Posterior vena cava (tissue), 2 donors: ENCODE results near the gene NPAS3. TPM values are rescaled to one million over a fixed set of nuclear protein-coding genes. Genes with fewer than 3 reads are reported as not detected.

Source experiments
- DNase-seq: peaks from one replicate; pipeline ENCODE4 v3.0.0-alpha.2; 2020; ENCODE audit warnings: low spot score
- intact Hi-C, 2 donors: fragments of 100-400 bp; cut with DNase I; formaldehyde crosslinking; loops; one replicate each; pipeline versions ENCODE4 v1.14.1 to v1.14.2; 2022 to 2023
- total RNA-seq, 2 donors: library from RNA; stranded (reverse); fragmentation: NEBNext Ultra II Directional; extraction: Animal tissue kit (Norgen Biotek cat#: 25700); gene quantifications; one replicate each; pipeline ENCODE4 v1.2.1, GENCODE V29; 2021
- donor health status: DM: yes; HTN: yes; CAD: no.
- donor health status: DM: yes; HTN: yes; CAD: no.

The NPAS3 gene
- total RNA-seq, 2 donors from 2014 or later: 1.3 to 2.6 TPM

GRCh38 chr14:33343016-33343415 lies 404.3 kb downstream of the NPAS3 start:
- intact Hi-C loops: no loop called here
- no peak for DNase-seq

GRCh38 chr14:33347796-33348195 lies 409.1 kb downstream of the NPAS3 start:
- no peak for DNase-seq
- intact Hi-C loops: no loop called here

DNA sequence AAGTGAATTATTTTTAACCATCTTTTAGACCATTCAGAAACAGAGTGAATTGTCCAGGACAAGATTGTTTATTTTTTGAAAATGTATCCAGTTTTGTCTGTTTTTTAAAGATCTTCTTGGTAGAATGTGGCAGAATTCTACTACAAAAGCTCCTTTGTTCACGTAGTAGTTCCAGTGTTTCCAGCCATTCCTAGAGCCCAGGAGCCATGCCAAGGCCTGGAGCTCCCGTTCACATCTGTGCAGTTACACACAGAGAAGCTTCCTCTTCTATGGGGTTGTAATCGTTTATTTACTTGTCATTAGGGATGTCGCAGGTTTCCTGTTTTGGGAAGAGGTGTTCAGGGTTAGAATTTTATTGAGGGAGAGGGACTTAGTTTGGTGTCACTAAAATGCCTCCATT lies 409.8 kb downstream of the NPAS3 start:
- intact Hi-C loops: no loop called here
- DNase-seq: no peak

- intact Hi-C loops: no loop called here
- DNase-seq: no peak
These were observed 411.2 kb downstream of the NPAS3 start for GRCh38 chr14:33349871-33350270.

GRCh38 chr14:33350366-33350990 lies 411.8 kb downstream of the NPAS3 start:
- intact Hi-C loops: no loop called here

DNA sequence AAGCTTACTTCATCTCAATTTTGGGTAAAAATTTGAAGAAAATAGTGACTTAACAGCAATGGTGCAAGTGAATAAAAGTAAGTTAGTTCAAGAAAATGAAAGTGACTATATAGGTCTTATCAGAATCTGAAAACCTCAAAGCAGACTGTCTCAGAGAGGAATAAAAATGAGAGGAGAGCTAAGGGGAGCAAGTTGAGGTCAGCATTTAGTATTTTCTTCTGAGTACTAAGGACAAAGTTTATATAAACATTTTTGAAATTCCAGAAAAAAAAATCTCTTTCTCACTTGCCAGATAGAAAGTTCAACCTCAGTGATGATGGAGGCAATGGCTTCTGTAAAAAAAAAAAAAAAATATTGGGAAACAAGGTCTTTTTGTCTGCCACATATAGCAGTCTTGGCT lies 414.1 kb downstream of the NPAS3 start:
- intact Hi-C loops: no loop called here
- no peak for DNase-seq

More at GRCh38 chr14:33350366-33350990, 411.8 kb downstream of the NPAS3 start:
- no peak for DNase-seq

DNA sequence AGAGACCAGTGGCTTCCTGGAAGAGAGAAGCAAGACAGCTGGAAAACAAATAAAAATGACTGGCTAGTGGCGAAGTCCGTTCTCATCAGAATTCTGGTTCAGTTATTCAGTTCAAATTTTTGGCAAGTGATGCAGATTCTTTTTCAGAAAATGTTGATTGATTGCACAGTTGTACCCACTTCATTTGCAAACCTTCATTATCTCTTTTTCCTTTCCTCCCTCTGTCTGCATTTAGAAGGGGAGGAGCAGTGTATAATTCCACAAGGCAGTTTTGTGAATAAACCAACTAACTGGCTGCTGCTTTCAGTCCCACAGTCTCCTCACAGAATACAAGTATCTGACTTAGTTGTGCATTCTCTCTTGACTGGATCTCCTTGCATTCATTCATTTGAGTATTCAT lies 417.5 kb downstream of the NPAS3 start:
- DNase-seq: no peak

DNA sequence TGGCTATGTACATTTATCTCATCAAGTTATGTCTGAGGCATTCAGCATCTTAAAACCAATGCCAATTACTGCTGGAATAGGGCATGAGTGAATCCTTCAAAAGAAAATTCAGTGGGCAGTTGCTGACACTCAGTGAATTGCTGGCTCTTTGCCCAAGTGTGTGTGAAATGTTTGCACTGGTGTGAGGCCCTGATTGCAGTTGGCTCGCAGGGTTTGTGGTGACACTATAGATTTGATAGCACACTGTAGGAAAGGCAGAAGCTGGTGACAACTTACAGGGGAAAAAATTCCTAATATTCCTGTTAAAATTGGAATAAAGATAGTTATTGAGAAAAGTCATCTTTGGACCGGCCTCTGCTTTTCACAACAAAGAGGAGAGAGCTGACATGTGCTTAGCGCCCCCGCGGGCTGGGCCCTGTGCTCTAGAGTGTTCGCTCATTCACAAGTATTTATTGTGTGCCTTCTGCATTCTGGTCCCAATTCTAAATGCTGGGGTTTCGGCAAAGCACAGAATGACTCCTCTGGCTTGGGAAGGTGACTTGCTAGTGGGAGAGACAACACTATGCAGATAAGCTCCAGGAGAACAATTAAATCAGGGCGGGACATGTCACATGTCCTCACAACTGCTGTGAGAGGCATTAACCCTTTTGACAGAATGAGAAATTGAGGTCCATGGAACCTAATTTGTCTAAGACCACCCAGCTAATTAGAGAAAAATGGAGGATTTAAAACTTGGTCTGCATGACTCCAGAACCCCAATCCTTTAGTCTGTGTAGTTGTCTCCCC lies 418.7 kb downstream of the NPAS3 start:
- intact Hi-C loops: no loop called here
- no peak for DNase-seq

More for the DNA sequence above, 417.5 kb downstream of the NPAS3 start:
- intact Hi-C loops: no loop called here

DNA sequence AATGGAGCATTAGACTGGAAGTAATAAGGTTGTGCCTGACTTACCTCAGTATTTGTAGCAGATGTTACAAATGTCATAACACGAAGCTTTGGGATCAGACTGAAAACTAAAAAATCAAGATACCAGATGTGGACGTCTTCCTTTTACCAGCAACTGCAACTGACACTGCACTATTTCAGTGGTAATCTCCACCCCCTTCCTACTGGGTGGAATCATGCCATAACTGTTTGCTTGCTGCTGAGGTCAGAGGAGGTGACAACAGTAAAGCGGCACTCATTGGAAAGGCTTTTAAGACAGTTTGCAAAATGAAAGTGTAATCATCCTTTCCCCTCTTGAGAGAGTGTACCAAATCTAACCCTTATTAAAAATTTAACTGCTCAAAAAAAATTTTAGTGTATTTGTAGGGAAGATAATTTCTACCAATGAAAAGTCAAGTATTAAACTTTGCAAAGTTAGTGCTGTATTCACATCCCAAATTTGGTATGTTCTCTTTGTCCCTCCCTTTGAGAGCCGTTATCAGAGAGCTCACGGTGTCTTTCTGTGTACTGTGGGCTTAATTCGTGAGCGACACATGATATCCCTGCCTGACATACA lies 420.7 kb downstream of the NPAS3 start:
- intact Hi-C loops: no loop called here
- no peak for DNase-seq

DNA sequence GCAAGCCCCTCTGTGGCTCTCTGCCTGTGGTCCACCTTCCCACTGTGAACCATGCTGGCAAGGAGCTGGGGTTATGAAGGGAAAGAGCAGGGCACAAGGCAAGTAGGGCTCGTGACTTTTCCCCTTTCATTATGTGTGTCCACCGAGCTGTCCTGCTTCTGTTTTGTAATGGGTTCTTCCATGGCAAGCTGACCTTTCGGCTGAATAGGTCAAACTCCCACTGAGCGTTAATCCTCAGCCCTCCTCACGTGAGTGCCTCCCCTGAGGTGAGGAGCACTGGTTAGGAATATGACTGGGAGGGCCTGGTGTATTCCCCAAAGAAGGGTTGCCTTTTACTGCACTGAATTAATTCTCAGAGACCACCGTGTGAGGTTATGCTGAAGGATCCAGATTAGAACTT lies 424.3 kb downstream of the NPAS3 start:
- intact Hi-C loops: no loop called here
- no peak for DNase-seq

- intact Hi-C loops: no loop called here
- DNase-seq: no peak
These were observed 425.0 kb downstream of the NPAS3 start for GRCh38 chr14:33363682-33364081.

GRCh38 chr14:33364466-33364865 lies 425.8 kb downstream of the NPAS3 start:
- DNase-seq: no peak
- intact Hi-C loops: no loop called here

DNA sequence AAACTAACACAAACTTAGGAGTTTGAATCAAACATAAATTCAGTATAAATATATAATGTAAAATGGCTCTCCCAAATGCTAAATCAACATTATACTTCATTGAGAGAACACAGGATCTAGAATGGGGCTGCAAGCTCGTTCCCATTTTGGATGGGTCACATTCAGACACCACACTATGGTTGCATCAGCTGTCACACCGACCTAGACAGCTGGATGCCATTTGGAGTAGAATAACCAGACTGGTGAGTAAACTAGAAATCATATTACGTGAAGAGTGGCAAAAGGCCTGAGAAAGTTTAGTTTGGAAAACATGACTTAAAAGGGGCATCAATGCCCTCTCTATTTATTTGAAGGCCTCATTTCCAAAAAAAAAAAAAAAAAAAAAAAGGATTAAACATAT lies 430.4 kb downstream of the NPAS3 start:
- intact Hi-C loops: no loop called here
- no peak for DNase-seq

GRCh38 chr14:33369972-33370371 lies 431.3 kb downstream of the NPAS3 start:
- DNase-seq: no peak
- intact Hi-C loops: no loop called here

DNA sequence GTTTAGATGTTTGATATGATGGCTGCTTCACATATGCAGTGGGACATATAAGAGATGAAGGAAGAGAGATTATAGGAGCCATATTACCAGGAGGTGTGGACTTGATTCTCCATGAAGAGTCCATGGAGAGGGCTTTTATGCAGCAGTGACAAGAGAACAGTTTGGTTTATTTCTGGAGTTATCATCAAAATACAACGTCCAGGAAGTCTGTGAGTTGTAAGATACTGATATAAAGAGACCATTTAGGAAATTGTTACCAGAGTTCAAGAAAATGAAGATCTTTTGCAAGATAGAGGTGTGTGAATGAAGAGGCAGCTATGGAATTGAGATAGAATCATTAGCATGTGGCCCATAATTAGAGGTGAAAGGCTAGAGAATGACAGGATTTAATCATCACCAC lies 431.7 kb downstream of the NPAS3 start:
- DNase-seq: no peak
- intact Hi-C loops: no loop called here

GRCh38 chr14:33375196-33375595 lies 436.5 kb downstream of the NPAS3 start:
- DNase-seq: no peak
- intact Hi-C loops: no loop called here

- no peak for DNase-seq
- intact Hi-C loops: no loop called here
These were observed 437.1 kb downstream of the NPAS3 start for GRCh38 chr14:33375786-33376185.

DNA sequence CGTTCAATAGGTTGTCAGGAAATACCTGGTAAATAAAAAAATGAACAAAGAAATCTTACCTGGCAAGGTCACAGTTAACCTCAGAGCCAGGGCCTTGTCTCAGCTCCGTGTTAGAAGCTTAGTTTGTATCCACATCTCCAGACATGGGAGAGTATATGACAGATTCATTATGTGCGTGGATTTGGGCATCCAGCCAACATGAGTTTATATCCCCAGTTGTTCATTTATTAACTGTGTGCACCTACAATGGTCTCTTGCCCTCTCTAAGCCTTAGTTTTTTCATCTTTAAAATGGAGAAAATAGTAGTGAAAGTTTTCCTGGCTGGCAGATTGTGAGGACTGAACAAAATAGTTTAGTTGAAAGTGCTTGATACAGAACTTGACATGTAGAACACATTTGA lies 437.8 kb downstream of the NPAS3 start:
- intact Hi-C loops: no loop called here
- DNase-seq: no peak

DNA sequence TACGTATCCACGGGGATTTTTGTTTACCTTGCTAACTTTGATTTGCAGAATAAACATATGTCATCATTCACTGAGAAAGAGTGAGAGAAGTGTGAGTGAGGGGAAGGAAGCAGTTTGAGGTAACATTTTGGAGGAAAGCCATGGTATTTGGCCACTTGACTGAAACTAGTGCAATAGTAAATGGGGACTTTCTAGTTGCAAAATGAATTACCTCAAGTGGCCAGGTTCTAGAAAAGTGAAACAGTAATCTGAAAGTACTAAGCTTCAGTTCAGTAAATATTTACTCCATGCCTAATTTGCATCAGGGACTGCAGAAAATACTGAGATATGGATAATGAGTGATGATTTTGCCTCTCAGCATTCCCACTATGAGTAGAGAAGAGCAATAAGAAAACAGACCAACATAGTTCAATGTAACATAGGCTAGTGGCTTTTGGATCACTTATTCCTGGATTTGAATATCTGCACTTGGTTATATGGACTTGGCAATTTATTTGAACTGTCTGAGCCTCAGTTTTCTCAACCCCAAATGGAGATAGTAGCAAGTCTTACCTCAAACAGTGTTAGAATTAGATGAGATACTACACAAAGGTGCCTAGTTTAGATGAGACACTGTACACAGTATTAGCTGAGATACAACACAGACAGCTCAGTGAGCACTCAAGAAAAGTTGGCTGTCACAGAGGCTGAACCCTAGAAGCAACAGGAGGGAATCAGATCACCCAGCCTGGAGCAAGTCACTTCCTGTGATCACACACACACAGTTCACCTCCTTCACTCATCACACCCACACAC lies 439.1 kb downstream of the NPAS3 start:
- DNase-seq: no peak
- intact Hi-C loops: no loop called here

DNA sequence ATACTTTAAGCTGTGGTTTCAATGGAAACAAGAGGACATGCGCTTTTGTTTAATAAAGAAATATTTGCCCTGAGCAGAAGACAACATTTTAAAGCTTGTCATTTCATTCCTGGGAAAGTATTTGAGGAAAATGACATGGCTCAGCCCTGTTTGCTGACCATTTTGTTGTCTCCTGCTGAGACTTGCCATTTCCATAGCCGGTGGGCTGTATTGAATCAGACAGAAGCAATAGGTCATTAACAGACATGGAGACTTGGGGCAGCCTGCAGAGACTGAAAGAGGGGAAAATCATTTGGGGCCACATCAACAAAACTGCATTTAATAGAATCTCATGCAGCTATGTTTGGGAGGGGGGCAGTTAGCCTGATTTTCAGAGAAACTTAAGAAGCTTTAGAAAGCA lies 443.0 kb downstream of the NPAS3 start:
- intact Hi-C loops: no loop called here
- no peak for DNase-seq
